Upper lobe of right lung (tissue), 1 donor: ENCODE measurements around the gene ESPNL. TPM values are rescaled to one million over a fixed set of nuclear protein-coding genes. Genes with fewer than 3 reads are reported as not detected.

Experiments
- ATAC-seq: fragments of 200-7000 bp; cut with Tn5 transposase; one replicate; pipeline ENCODE4 v1.9.1; 2020; ENCODE audit warnings: mild to moderate bottlenecking, moderate library complexity
- DNase-seq: peaks from one replicate; pipeline ENCODE4 v3.0.0-alpha.2; 2020
- H3K27ac ChIP-seq: fragments of 200-600 bp; one replicate; pipeline ENCODE4 v1.8.0; 2022
- H3K27me3 ChIP-seq: fragments of 200-600 bp; one replicate; pipeline ENCODE4 v1.8.0; 2022; ENCODE audit warnings: mild to moderate bottlenecking
- H3K36me3 ChIP-seq: fragments of 200-600 bp; one replicate; pipeline ENCODE4 v1.8.0; 2022
- H3K4me1 ChIP-seq: fragments of 200-600 bp; one replicate; pipeline ENCODE4 v1.8.0; 2022
- H3K4me3 ChIP-seq: fragments of 200-600 bp; one replicate; pipeline ENCODE4 v1.8.0; 2022; ENCODE audit warnings: mild to moderate bottlenecking
- H3K9me3 ChIP-seq: fragments of 200-600 bp; one replicate; pipeline ENCODE4 v1.8.0; 2022
- CTCF ChIP-seq: fragments of 200-600 bp; IDR thresholded peaks from one replicate; pipeline ENCODE4 v1.8.0; 2022; ENCODE audit warnings: antibody characterized with exemption
- intact Hi-C: fragments of 100-400 bp; cut with DNase I; formaldehyde crosslinking; loops from one replicate; pipeline ENCODE4 v1.11.0; 2022
- total RNA-seq: library from RNA; stranded (reverse); fragmentation: NEBNext Ultra II Directional; extraction: Animal tissue kit (Norgen Biotek cat#: 25700); gene quantifications from one replicate; pipeline ENCODE4 v1.2.1, GENCODE V29; 2021
- donor health status: DM: no; HTN: yes; CAD: no; lungs with severe emphysema.

Gene ESPNL
- total RNA-seq, 1 donor from 2014 or later = 0.35 TPM

GRCh38 chr2:238060096-238060541 is 40.0 kb upstream of the ESPNL start:
- no peak for DNase-seq
- intact Hi-C loops = no loop called here
- Histone ChIP-seq H3K9me3 (no peaks in the 10 kb centered on the region), H3K4me1 (peaks cover 15% of the 10 kb centered on the region), H3K27me3 (no peaks in the 10 kb centered on the region), H3K4me3 (peak overlapping the region; percentile 84), H3K36me3 (peaks cover 9% of the 10 kb centered on the region), H3K27ac (peak overlapping the region; percentile 85)
- no peak for ATAC-seq
- no peak for TF ChIP-seq CTCF

DNA sequence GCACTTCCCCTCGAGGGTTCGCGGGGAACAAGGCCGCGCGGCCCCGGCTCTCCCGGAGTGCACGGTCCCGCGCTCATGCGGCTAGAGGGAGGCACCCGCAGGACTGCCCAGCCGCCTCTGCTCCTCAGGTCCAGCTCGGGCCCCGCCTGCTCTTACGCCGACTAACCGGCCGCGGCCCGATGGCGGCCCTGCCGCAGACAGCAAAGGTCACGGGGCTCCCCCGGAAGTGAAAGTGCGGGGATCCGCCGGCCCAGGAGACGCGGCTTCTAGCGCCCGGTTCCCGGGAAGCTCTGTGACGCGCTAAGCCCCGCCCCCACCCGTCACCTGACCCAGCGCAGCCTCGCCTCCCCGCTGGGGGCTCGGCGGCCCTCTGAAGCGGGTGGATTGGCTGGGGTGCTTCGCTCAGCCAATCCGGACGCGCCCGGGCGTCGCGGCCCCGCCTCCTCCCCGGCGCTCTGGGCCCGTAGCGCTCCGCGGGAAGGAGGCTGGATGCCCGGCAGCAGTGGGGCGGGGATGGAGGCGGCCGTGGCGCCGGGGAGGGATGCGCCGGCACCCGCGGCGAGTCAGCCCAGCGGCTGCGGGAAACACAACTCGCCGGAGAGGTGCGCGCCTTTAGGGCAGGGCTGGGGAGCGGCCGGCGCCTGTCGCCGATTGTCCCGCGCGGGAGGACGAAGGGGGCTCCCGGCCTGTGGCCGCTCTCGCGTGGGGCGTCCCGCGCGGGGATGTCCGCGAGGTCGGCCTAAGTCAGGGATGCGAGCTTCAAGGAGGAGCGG is 39.4 kb upstream of the ESPNL start, which contains the start of gene SCLY:
TSS of gene SCLY (plus strand) at position 460 of the 773 bp plus-strand sequence. CDS start at position 514, 54 bp downstream.
- Histone ChIP-seq H3K4me1 (peaks cover 15% of the 10 kb centered on the region), H3K27ac (peak within 1 kb of the TSS; percentile 85), H3K36me3 (peaks cover 9% of the 10 kb centered on the region), H3K4me3 (peak within 1 kb of the TSS; percentile 84), H3K27me3 (no peaks in the 10 kb centered on the region), H3K9me3 (no peaks in the 10 kb centered on the region)
- intact Hi-C loops = no loop called here
- peak; percentile 99 for DNase-seq
- peak; percentile 99 for ATAC-seq
- TF ChIP-seq CTCF = no peak

DNA sequence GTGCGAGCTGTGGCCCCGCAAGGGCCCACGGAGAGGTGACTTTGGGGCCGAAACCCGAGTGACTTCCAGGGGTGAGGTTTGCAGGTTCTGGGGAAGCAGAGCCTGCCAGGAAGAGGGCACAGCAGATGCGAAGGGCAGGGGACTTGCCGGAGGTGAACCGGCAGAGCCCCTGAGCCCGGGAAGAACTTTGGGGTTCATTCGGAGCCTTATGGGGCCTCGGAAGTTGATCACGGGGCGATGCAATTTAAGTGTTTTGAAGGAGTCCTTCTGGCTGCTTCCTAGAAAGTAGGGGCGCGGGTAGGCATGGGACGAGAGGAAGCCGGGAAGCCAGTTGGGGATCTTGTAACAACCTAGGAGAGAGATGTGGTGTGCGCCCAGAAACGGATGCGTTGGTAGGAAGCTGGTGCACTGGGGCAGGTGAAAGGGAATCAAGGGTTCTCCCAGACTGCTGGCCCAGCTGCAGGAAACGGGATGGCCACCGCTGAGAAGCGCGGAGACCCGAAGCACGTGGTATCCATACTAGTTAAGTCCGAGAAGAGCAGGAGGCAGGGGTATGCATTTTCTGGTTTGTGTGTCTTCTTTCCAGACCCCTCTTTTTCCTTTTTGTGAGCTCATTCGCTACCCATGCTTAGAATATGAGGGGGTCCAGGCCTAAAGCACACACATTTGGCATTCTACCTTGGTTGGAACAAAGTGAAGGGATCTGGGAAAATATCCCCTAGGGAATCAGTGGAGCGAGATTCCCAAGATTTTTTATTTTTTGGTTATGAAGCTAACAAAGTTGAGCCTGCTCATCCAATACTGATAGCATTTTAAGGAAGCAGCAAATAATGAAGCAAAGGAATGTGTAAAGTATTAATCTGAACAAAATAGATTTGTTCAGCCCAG is 38.6 kb upstream of the ESPNL start:
- peaks cover 15% of the 10 kb centered on the region for H3K4me1 ChIP-seq
- intact Hi-C loops = no loop called here
- DNase-seq = no peak
- no peak for TF ChIP-seq CTCF
- peak overlapping the region; percentile 68 for H3K27ac ChIP-seq
- peak overlapping the region; percentile 84 for H3K4me3 ChIP-seq
- H3K36me3 ChIP-seq = peaks cover 15% of the 10 kb centered on the region
- H3K27me3 ChIP-seq = no peaks in the 10 kb centered on the region
- no peak for ATAC-seq
- no peaks in the 10 kb centered on the region for H3K9me3 ChIP-seq

DNA sequence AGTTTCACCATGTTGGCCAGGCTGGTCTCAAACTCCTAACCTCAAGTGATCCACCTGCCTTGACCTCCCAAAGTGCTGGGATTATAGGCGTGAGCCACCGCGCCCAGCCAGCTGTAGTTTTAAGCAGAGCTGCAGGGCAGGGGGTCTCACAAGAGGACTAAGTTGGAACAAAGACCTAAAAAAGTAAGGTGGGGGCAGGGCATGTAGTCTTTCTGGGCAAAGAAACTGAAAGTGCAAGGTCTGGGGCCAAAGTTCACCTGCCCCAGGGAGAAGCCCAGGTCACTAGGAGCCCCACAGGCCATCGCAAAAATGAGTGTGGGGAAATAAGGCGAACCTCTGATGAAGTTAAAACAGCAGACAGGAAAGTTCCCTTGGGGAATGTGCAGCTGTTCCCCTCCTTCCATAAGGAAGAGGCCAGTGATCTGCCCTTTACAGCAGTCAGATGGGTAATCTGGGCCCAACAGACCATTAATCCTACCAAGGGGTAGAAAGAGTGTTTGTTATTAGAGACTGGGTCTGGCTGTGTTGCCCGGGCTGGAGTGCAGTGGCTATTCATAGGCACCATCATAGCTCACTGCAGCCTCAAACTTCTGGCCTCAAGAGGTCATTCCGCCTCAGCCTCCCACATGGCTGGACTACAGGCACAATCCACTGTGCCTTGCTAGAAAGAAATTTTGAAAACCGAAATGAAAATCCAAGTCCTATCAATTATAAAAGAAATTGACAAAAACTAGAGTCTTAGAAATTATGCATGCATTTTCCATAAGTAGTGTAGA is 36.5 kb upstream of the ESPNL start:
- intact Hi-C loops = no loop called here
- Histone ChIP-seq H3K9me3 (no peaks in the 10 kb centered on the region), H3K36me3 (peaks cover 32% of the 10 kb centered on the region)

More for the DNA sequence above, 36.5 kb upstream of the ESPNL start:
- TF ChIP-seq CTCF = no peak
- DNase-seq (no peak), ATAC-seq (no peak)
- Histone ChIP-seq H3K4me3 (no peak overlapping the region), H3K27me3 (no peaks in the 10 kb centered on the region), H3K27ac (no peak overlapping the region), H3K4me1 (peaks cover 15% of the 10 kb centered on the region)
